Measurements from ENCODE around the gene KAZN. TPM values are rescaled to one million over a fixed set of nuclear protein-coding genes. Genes with fewer than 3 reads are reported as not detected.

The KAZN gene
- polyA plus RNA-seq, 1 donor (not counting 4 experiments of a cell fraction or from before 2014, with no cell fraction given), result 5.9 TPM

DNA sequence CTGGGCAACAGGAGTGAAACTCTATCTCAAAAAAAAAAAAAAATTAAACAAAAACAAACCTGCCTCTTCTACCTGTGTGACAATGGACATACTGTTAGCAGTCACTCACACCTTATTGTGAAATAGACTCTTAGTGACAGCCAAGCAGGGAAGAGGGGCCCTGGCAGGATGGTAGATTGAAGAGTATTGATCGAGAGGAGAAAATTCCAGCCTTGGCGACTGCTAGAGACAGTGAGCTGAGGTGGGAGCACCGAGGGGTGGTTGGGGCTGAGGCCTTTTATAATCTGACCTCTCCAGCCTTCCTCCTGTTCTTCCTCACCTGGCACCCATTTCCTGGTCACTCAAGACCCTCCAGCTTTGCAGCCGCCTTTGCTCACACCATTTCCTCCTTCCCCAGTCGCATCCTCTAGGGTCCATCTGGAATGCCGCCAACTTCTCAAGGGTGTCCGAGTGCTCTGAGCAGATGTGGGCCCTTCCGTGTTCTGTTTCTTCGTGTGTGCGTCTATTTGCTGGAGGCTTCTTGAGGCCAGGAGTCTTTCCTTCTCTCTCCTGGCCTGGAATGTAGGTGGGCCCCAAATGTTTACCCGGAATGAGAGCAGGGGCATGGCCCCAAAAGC lies 358.2 kb downstream of the KAZN start:
- H3K27me3 ChIP-seq (ENCODE audit: control insufficient read depth, extremely low read depth, insufficient read depth, low read length), result no peaks in the 10 kb centered on the region
- no peak overlapping the region for H2AFZ ChIP-seq (ENCODE audit: control insufficient read depth, low read length)
- no peaks in the 10 kb centered on the region for H3K9me3 ChIP-seq (ENCODE audit: control insufficient read depth, low read depth, low read length)
- H3K27ac ChIP-seq (ENCODE audit: control insufficient read depth, insufficient read depth, low read length), result no peak overlapping the region
- peaks cover 3% of the 10 kb centered on the region for H4K20me1 ChIP-seq (ENCODE audit: control insufficient read depth, extremely low read depth, insufficient read depth, low read length)
- DNase-seq (ENCODE audit: low read depth, low spot score), result no peak
- TF ChIP-seq EZH2 (IDR thresholded peaks at IDR 0.05; ENCODE audit: low read length), result no peak
- TF ChIP-seq, protein P1, sequence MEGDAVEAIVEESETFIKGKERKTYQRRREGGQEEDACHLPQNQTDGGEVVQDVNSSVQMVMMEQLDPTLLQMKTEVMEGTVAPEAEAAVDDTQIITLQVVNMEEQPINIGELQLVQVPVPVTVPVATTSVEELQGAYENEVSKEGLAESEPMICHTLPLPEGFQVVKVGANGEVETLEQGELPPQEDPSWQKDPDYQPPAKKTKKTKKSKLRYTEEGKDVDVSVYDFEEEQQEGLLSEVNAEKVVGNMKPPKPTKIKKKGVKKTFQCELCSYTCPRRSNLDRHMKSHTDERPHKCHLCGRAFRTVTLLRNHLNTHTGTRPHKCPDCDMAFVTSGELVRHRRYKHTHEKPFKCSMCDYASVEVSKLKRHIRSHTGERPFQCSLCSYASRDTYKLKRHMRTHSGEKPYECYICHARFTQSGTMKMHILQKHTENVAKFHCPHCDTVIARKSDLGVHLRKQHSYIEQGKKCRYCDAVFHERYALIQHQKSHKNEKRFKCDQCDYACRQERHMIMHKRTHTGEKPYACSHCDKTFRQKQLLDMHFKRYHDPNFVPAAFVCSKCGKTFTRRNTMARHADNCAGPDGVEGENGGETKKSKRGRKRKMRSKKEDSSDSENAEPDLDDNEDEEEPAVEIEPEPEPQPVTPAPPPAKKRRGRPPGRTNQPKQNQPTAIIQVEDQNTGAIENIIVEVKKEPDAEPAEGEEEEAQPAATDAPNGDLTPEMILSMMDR (optimal IDR thresholded peaks at IDR 0.05 in 1 of 3, IDR thresholded peaks at IDR 0.05 in 1 of 3, conservative IDR thresholded peaks at IDR 0.05 in 1 of 3; ENCODE audit: extremely low read depth in 1 of 3, insufficient read depth in 2 of 3, low read length in 3 of 3), result no peak
- peaks cover 10 to 16% of the 10 kb centered on the region in 2 experiments for H3K36me3 ChIP-seq (ENCODE audit: control insufficient read depth in 2 of 2, extremely low read depth in 1 of 2, insufficient read depth in 2 of 2, low read length in 2 of 2)
- no peaks in the 10 kb centered on the region for H3K9me1 ChIP-seq (ENCODE audit: control insufficient read depth, extremely low read depth, insufficient read depth, low read length)
- dilution Hi-C loops (cut with MboI; ENCODE audit: extremely low pct_ligation_motif_present, low sequenced_read_pairs), result no loop called here
- H3K4me2 ChIP-seq (ENCODE audit: control insufficient read depth, extremely low read depth, insufficient read depth, low read depth, low read length), result no peak overlapping the region
- H3K4me1 ChIP-seq (ENCODE audit: control insufficient read depth, extremely low read depth, insufficient read depth, low read length), result peaks cover 9% of the 10 kb centered on the region
- no peak overlapping the region for H3K4me3 ChIP-seq (ENCODE audit: control insufficient read depth in 2 of 3, extremely low read depth in 1 of 3, insufficient read depth in 2 of 3, low read depth in 1 of 3, low read length in 3 of 3)
- peaks cover 30% of the 10 kb centered on the region for H3K79me2 ChIP-seq (ENCODE audit: control insufficient read depth, insufficient read depth, low read length)
- no peak for FAIRE-seq
- no peak overlapping the region for H3K9ac ChIP-seq (ENCODE audit: control insufficient read depth, extremely low read depth, insufficient read depth, low read length)

DNA sequence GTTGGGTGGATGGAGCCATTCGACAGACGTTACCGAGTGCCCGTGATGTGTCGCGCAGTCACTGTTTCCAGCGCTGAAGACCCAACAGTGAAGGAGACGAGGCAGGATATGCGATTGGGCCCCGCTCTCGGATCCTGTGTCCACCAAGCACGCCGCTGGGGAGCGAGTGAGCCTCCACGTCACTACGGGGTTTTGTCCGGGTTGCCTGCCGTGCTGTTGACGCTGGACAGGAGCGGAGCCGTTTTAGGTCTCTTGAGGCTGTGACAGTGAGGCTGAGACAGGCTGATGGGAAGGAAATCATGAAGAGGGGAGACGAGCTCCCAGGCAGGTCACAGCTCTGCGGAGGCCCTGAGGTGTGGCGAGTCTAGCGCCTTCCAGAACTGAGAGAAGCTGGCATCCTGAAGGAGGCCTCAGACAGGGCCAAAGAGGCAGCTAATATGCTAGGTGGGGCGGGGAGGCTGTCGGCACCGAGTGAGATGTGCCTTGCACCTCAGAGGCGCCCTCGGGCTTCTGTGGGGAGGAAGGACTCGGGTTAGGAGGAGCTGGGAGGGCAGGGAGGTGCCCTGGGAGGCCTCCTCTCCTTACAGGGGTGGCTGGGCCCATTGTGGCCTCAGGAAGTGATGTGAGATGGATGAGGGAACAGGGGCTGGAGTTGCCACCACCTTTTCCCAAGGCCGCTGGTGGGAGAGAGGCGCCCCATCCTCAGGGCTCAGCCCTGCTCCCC lies 359.1 kb downstream of the KAZN start:
- H3K27me3 ChIP-seq (ENCODE audit: control insufficient read depth, extremely low read depth, insufficient read depth, low read length), result no peaks in the 10 kb centered on the region
- DNase-seq (ENCODE audit: low read depth, low spot score) (no peak), FAIRE-seq (no peak)
- no peaks in the 10 kb centered on the region for H3K9me3 ChIP-seq (ENCODE audit: control insufficient read depth, low read depth, low read length)
- dilution Hi-C loops (cut with MboI; ENCODE audit: extremely low pct_ligation_motif_present, low sequenced_read_pairs), result no loop called here
- TF ChIP-seq EZH2 (IDR thresholded peaks at IDR 0.05; ENCODE audit: low read length), result no peak
- TF ChIP-seq, protein P1 (optimal IDR thresholded peaks at IDR 0.05 in 1 of 3, IDR thresholded peaks at IDR 0.05 in 1 of 3, conservative IDR thresholded peaks at IDR 0.05 in 1 of 3; ENCODE audit: extremely low read depth in 1 of 3, insufficient read depth in 2 of 3, low read length in 3 of 3), result no peak
- no peak overlapping the region for H3K4me3 ChIP-seq (ENCODE audit: control insufficient read depth in 2 of 3, extremely low read depth in 1 of 3, insufficient read depth in 2 of 3, low read depth in 1 of 3, low read length in 3 of 3)
- peaks cover 18 to 19% of the 10 kb centered on the region in 2 experiments for H3K36me3 ChIP-seq (ENCODE audit: control insufficient read depth in 2 of 2, extremely low read depth in 1 of 2, insufficient read depth in 2 of 2, low read length in 2 of 2)
- no peaks in the 10 kb centered on the region for H3K9me1 ChIP-seq (ENCODE audit: control insufficient read depth, extremely low read depth, insufficient read depth, low read length)
- no peak overlapping the region for H3K4me2 ChIP-seq (ENCODE audit: control insufficient read depth, extremely low read depth, insufficient read depth, low read depth, low read length)
- peaks cover 9% of the 10 kb centered on the region for H3K4me1 ChIP-seq (ENCODE audit: control insufficient read depth, extremely low read depth, insufficient read depth, low read length)
- peaks cover 27% of the 10 kb centered on the region for H3K79me2 ChIP-seq (ENCODE audit: control insufficient read depth, insufficient read depth, low read length)
- no peak overlapping the region for H3K27ac ChIP-seq (ENCODE audit: control insufficient read depth, insufficient read depth, low read length)
- H3K9ac ChIP-seq (ENCODE audit: control insufficient read depth, extremely low read depth, insufficient read depth, low read length), result no peak overlapping the region
- H4K20me1 ChIP-seq (ENCODE audit: control insufficient read depth, extremely low read depth, insufficient read depth, low read length), result peaks cover 3% of the 10 kb centered on the region
- H2AFZ ChIP-seq (ENCODE audit: control insufficient read depth, low read length), result no peak overlapping the region
